WI38 (cell line): ENCODE measurements around the gene MIA3.
"Not testable (repeated sequence)": the region's sequence is repeated elsewhere in the genome, so short reads cannot be mapped to it uniquely, and the experiment has no call there.

Experiments
- H3K4me3 ChIP-seq: 2 replicates; pipeline ENCODE4 v1.5.1; 2011; ENCODE audit warnings: low read depth, mild to moderate bottlenecking, control low read depth, low read length
- CTCF ChIP-seq: IDR thresholded peaks from 2 replicates; pipeline ENCODE4 v1.5.1; 2012; ENCODE audit warnings: low read depth, mild to moderate bottlenecking, control low read depth, low read length

MIA3 gene

GRCh38 chr1:222606757-222607156 lies 11.1 kb upstream of the MIA3 start:
- no peak overlapping the region for H3K4me3 ChIP-seq
- no peak for TF ChIP-seq CTCF

- not testable (repeated sequence) for H3K4me3 ChIP-seq
Observed at GRCh38 chr1:222609111-222609510, 8.8 kb upstream of the MIA3 start.

GRCh38 chr1:222610728-222611127 lies 7.2 kb upstream of the MIA3 start:
- no peak for TF ChIP-seq CTCF
- H3K4me3 ChIP-seq: no peak overlapping the region

- no peak for TF ChIP-seq CTCF
- no peak overlapping the region for H3K4me3 ChIP-seq
Observed at GRCh38 chr1:222613627-222614026, 4.3 kb upstream of the MIA3 start.

- H3K4me3 ChIP-seq: no peak overlapping the region
- no peak for TF ChIP-seq CTCF
Observed at GRCh38 chr1:222616525-222616924, 1.4 kb upstream of the MIA3 start.

GRCh38 chr1:222617367-222617951 lies 438 bp upstream of the MIA3 start:
- H3K4me3 ChIP-seq: peak overlapping the region; percentile 55
- no peak for TF ChIP-seq CTCF

- no peak for TF ChIP-seq CTCF
- peak overlapping the region; percentile 78 for H3K4me3 ChIP-seq
Observed at GRCh38 chr1:222618880-222619596, 1.1 kb downstream of the MIA3 start.

- no peak for TF ChIP-seq CTCF
Observed at GRCh38 chr1:222620566-222620965, 2.7 kb downstream of the MIA3 start.

More at GRCh38 chr1:222620566-222620965, 2.7 kb downstream of the MIA3 start:
- H3K4me3 ChIP-seq: no peak overlapping the region
